Cortex of kidney (tissue), 1 donor: Measurements from ENCODE around the gene ITGAL.

Experiments used
- DNase-seq: peaks from one replicate; lab custom pipeline; 2025; lab: John Stamatoyannopoulos, UW

Gene ITGAL

DNA sequence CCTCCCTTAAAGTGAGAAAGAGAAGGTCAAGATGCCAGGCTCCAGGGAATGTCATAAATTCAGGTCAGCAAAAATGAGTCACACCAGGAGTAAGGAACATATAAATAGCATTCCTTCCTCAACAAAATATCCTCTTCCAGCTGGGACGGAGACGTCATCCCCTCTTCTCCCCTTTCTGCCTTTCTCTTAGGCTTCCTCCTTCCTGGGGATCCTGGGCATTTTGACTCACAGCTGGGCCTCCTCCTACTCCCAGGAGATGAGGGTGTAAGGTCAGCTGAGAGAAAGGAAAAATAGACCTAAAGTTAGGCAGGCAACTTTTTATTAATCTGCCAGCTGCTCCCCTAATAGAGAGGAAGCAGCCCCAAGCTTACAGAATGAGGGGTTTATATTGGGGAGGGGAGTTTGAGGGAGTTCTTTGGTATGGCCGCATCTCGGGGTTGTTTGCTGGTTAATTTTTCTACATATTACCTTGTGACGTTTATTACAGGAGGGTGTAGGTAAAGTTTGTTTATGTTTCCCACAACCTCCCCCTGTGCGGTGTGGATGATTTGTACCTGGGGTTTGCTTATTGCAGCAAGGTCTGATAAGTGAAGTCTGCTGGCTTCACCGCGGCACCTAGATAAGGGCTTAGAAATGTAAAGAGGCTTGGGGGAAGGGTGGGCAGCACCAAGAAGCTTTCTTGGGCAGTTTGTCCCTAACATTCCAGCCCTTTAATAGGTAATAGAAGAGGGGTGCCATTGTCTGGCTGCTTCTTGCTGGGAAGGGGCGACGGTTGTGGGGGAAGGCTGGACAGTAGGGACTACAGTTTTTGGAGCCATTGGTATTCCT lies 69.2 kb downstream of the ITGAL start:
- no peak for DNase-seq

DNA sequence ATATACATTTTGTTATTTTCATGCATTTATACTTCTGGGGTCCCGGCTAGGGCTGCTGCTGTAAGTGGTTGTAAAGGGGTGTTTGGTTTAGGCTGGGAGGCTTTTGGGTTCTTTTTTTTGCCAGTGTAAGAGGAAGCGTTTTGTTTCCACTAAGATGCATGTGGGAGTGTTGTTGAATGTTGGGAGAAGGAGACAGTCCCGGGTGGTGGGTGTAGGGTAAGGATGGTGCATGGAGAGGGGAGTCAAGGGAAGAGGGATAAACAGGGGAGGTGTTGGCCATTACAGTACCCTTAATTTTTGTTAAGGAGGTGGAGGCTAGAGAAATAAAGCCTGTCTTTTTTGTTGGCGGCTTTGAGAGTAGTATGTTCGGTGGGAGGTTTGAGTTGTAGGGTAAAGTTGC lies 70.5 kb downstream of the ITGAL start:
- DNase-seq = no peak

DNA sequence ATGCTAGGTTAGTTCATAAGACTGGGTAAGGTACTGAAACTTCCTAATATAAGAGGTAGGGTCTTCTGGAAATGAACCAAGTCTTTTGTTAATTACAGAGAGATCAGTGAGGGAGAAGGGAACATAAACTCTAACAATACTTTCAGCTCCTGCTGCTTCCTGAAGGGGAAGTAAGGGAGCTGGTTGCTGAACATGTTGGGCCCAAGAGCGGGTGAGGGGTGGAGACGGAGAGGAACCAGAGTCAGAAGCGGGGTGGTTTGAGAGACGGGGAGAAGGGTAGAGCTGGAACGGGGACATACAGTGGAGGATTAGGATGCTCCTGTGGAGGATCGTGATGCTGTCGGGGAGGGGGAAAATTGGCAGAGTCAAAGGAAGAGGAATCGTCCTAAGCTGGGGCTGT lies 73.6 kb downstream of the ITGAL start:
- no peak for DNase-seq

DNA sequence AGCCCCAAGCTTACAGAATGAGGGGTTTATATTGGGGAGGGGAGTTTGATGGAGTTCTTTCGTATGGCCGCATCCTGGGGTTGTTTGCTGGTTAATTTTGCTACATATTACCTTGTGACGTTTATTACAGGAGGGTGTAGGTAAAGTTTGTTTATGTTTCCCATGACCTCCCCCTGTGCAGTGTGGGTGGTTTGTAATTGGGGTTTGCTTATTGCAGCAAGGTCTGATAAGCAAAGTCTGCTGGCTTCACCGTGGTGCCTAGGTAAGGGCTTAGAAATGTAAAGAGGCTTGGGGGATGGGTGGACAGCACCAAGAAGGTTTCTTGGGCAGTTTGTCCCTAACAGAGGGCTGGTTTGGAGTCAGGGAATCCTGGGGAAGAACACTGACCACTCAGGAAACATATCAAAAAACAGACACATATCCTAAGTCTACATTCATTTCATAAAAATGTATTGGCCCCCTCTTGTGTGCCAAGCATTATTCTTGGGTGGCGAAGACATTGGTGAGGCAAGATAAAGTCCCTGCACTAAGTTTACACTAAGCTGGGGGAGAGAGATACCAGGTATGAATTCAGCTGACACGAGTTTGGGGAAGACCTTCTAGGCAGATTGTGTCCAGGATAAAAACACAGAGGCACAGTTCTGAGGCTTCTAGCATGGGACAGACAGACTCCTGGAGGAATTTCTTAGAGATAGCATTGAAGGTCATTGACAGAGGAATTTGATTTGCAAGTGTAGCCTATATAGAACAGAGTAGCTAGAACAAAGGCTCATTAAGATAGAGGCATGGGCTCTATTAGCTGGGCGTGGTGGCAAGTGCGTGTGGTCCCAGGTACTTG lies 76.1 kb downstream of the ITGAL start:
- no peak for DNase-seq

DNA sequence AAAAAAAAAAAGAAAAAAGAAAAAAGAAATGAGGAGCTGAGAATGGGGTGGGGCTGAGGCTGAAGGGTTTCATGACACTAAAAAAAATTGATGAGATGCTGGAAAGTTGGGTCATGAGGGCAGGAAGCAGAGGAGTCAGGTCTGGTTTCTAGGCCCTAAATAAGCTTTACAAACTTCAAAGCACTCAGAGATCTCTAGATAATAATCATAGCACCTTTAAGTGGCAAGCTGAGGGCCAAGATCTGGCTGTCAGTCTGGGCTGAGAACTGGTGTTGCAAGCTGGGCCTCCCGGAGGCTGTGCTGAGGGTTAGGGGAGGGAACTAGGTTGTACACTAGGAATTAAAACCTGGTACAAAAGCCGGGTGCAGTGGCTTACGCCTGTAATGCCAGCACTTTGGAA lies 79.2 kb downstream of the ITGAL start:
- DNase-seq = no peak

DNA sequence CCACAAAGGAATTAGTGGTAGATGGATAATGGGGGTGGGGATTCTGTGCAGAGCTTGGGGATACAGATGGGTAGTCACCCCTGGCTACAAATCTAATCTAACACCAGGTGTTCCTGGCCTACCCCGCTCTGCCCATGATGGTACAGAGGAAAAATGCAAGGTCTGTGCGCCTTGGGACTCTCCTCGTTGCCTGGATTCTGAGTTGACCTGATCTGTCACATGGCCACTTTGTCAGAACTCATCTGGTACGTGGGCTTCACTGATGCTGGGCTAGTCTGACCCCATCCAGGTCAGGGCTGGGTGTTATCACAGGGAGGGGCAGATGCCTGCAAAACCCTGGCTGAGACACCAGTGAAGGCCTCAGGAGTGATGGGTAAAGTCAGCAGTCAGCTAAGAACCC lies 80.4 kb downstream of the ITGAL start:
- DNase-seq = no peak

DNA sequence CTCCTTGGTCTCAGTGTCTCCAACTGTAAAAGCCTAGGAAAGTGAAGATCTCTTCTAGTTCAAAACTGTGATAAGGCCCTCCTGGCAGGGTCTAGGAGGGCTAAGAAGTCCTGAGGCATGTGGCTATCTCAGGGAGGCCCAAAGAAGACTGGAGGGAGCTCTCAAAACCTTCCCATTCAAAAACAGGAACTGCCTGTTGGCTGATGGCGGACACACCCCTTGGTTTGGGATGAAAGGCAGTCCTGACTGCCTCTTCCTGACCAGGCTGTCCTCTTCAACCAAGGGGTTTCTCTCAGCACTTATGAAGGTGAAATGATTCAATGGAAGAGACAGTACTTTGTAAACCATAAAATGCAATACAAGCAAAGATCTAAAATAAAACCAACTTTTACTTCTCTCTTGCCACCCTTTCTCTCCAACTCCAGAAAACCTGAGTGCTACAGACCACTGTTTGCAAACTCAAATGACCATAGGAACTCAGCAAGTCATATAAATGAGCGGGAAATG lies 80.9 kb downstream of the ITGAL start:
- DNase-seq = no peak

DNA sequence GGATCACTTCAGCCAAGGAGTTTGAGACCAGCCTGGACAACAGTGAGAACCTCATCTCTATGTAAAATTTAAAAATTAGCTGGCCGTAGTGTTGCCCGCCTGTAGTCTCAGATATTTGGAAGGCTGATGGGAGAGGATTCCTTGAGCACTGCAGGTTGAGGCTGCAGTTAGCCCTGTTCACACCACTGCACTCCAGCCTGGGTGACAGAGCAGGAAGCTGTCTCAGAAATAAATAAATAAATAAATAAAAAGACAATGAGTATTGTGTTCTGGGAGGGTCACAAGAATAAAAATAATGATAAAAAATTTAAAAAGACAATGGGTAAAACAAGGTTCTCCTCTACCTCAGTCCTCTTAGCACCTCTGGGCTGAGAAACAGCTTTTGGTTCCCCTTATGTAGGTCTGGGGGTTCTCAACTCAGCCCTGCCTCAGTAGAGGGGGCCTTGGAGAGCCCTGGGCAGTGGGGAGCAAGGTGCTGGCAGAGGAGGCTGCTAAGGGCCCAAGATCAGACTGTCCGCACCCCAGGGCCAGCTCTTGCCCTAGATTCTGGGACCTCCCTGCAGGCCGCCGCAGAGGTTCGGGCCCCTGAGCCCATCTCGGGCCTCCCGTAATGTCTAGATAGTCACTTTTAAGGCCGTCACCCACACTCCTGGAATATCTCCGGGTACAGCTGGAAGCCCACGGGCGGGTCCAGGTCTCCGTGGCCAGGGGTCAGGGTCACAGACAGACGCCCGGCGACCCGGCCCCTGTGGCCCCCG lies 82.2 kb downstream of the ITGAL start:
- no peak for DNase-seq

DNA sequence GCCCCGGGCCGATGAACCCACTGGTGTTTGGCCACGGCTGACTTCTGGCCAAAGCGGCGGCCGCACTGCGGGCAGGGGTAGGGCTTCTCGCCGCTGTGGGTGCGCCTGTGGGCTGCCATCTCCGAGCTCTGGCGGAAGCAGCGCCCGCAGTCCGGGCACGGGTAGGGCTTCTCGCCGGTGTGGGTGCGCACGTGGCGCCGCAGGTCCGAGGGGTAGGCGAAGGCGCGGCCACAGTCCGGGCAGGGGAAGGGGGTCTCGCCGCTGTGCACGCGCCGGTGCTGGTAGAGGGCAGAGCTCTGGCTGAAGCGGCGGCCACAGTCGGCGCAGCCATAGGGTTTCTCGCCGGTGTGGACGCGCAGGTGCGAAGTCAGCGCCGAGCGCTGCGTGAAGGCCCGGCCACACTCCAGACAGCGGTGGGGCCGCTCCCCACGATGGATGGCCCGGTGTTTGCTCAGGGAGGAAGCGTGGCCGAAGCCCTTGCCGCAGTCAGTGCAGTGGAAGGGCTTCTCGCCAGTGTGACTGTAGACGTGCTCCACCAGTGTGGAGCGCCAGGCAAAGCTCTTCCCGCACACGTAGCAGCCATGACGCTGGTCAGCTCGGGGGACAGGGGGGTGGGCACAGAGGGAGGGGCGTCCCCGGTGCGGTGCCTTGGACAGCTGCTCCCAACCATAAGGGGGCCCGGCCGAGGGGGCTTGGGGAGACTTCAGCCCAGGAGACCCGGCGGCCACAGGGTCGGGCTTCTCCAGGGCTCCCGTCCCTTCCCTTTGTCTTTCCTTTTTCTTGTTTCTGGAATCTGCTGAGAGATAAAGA lies 83.0 kb downstream of the ITGAL start:
- DNase-seq = no peak

DNA sequence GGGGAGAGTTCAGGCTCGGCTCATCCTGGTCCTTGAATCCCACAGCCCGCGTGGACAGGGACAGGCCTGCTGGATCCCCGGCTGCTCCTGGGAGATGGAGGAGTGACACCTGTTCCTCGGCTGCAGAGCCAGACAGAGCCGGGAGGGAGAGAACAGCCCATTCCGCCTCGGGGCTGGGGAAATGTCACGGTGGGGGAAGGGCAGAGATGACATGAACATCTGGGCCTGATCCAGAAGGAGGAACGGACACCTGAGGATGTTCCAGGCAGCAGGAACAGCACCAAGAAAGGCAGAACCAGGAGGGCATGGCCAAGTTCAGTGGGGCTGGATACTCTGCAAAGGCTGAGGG lies 83.6 kb downstream of the ITGAL start:
- DNase-seq = no peak

DNA sequence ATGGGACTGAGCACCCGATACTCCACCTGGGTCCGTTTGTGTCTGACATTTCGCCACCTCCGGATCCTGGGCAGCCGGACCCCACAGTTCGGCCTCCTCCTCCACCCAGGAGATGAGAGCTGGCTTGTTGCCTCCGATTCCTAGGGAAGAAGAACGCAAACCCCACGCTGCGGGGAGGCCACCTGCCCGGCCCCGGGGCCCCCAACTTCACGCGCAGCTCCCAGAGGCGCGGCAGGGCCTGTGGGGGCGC lies 85.1 kb downstream of the ITGAL start:
- DNase-seq = no peak

DNA sequence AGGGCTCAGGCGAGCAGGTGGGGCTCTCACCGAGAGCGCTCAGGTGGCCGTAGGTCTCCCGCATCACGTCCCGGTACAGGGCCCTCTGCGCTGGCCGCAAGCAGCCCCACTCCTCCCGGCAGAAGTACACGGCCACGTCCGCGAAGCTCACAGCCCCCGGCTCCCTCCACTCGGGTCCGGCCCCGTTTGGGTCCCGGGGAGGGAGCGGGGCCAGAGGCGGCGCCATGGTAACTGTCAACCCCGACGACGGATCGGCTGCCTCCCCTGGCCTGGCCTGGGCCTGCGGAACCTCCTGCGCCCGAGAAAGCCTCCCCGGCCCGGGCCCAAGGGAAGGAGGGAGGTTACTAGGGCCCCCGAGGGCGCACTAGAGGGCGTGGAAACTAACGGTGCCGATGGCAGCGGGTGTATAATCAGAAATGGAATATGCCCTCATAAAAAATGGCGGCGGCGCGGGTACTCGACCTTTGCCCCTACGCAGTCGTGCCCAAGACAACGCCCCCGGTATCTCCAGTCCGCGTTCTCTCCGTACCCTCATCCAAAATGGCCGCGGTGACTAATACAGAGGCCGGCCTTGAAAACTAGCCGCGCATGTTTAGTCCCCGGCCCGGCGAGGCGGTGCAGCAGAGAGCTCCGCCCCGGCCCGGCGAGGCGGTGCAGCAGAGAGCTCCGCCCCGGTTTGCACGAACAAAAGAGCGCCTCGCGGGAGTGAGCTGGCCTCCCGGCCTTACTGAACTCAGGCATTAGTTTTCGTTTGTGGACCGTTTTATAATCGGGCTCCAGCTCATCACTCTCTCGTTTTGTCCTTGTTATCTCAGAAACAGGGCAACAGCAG lies 85.6 kb downstream of the ITGAL start, which contains the start of gene ZNF764:
Gene ZNF764, minus strand, starts transcription at position 418 of the 832 bp plus-strand sequence. Its CDS starts 192 bp downstream, at position 226.
- DNase-seq = peak; percentile 90

DNA sequence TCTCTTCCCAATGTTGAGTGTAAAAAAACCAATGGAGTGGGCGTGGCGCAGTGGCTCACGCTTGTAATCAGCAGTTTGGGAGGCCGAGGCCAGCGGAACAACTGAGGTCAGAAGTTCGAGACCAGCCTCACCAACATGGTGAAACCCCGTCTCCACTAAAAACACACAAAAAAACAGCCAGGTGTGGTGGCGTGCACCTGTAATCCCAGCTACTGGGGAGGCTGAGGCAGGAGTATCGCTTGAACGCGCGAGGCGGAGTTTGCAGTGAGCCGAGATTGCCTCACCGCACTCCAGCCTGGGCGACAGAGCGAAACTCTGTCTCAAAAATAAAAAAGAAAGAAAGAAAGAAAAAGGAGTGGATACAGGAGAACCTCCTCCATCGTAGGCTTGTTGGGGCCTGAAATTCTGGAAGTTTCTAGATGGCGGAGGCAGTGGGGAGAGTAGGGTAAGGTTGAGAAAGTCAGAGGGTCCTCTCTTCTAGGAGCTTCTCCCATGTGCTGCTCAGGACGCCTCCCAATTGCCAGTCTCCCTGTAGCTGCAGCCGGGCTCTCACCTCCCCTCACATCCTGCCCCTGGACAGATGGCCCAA lies 86.3 kb downstream of the ITGAL start:
- DNase-seq = no peak

DNA sequence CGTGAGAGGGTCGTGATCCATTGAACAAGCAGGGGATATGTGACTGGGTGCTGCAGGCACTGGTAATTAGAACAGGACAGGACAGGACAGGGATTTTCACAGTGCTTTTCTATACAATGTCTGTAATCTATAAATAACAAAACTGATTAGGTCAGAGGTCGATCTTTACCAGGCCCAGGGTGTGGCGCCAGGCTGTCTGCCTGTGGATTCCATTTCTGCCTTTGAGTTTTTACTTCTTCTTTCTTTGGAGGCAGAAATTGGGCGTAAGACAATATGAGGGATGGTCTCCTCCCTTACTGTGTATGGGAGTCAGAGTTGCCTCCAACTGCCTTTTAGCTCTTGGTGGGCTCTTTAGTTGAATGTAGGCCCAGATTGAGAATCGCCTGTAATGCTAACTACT lies 87.1 kb downstream of the ITGAL start:
- DNase-seq = no peak

DNA sequence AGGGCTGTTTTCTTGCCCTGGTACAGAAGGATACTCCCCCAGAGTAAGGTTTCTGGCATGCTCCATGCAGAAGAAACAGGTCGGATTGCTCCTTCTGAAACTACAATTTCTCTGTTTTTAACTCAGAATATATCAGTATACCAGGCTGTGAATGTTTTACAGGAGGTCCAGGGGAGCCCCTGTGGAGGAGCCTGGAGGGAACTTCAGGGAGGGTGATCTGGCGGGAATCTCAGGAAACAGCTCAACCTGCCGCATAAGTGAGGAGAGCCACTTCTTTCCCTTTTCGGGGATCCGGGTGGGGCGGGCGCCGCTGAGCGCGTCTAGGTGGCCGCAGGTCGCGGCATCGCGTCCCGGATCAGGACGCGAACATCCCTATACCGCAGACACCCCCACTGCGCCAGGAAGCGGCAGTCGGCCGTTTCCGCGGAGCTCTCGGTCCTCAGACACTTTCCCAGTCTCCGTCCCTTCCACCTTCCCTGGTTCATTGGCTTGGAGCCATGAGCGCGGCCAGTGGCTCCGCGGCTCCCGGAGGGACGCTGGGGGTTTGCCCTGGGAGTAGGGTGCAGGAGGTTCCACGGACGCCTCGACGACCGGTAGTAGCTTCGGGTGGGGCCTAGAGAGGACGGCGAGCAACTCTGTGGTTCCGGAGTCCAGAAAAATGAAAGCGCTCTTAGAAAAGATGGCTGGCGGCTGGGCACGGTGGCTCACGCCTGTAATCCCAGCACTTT lies 88.7 kb downstream of the ITGAL start:
- DNase-seq = no peak

DNA sequence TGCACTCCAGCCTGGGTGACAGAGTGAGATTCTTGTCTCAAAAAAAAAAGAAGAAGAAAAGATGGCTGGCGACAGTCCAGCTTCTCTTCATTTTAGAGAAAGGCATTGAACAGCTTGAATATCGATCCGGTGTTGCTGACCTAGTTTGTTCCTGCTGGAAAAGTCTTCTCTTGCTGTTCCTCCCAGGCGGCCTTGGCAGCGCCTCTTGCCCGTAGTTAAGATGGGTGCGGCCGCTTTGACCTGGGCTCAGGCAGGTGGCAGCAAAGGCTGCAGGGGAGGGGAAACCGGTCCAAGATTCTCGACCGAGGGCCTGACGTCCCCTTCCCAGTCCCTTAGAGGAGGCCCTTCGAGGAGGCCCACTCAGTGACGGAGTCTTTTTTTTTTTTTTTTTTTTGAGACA lies 89.5 kb downstream of the ITGAL start:
- DNase-seq = no peak

DNA sequence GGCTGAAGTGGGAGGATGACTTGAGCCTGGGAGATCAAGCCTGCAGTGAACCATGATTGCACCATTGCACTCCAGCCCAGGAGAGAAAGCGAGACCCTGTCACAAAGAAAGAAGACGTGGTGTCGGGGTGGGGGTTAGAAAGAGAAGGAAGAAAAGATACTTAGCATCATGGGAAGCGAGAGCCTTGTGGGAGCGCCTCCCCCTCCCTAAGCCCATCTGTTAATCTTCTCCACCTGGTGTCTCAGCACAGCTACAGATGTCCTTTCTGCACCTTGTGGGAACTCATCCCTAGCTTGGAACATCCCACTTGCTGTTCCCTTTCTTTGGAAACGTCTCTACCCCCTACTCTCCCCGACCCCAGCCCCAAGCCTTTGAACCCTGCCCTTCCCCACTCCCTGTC lies 93.0 kb downstream of the ITGAL start:
- DNase-seq = no peak

DNA sequence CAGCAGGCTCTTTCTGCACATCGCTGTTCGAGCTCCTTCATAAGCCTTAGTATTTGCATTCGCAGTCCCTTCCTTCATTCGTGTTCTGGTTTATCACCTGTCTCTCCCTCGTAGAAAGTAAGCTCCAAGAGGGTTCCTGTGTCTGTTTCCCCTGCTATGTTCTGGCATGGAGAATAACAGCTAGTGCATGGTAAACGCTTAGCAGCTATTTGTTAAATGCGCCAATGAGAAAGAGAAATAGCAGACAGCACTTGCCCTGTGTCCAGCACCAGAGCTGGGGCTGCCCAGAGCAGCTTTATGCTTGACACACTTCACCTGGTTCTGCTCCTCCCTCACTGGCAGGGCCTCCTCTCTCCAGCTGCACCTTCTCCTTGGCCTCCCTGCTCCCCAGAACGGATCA lies 93.4 kb downstream of the ITGAL start:
- no peak for DNase-seq

DNA sequence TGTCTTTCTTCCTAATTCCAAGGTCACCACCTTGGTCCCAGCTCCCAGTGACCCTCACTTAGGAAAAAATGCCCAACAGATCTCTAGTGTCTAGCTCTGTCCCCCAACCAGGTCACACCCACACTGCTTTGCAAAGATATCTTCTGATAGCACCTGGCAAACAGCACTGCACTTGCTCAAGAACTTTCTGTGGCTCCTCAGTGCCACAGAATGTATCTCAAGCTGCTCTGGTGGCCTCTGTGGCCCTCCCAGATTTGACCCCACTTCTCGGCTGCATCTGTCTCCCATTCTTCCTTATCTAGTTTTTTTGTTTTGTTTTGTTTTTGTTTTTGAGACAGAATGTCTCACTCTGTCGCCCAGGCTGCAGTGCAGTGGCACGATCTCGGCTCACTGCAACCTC lies 94.0 kb downstream of the ITGAL start:
- DNase-seq = no peak
